SK-N-SH treated with all-trans-retinoic acid at 6 μM for 48 hours (cell line): ENCODE measurements around the gene SMAD6.

Experiments used
- ATAC-seq: fragments of 200-7000 bp; cut with Tn5 transposase; 3 replicates; pipeline ENCODE4 v1.9.1; 2020; ENCODE audit warnings: mild to moderate bottlenecking, moderate library complexity
- BACH2 ChIP-seq: fragments of 250-450 bp; sonication (Bioruptor Pico); IDR thresholded peaks from 2 replicates; pipeline ENCODE4 v1.9.0; 2021; ENCODE audit warnings: mild to moderate bottlenecking, borderline replicate concordance
- CSDC2 ChIP-seq: fragments of 250-450 bp; sonication (Bioruptor Pico); IDR thresholded peaks from 2 replicates; pipeline ENCODE4 v1.5.0; 2020; ENCODE audit warnings: mild to moderate bottlenecking, moderate library complexity
- ESRRG ChIP-seq: fragments of 250-450 bp; sonication (Bioruptor Pico); IDR thresholded peaks from 2 replicates; pipeline ENCODE4 v1.6.1; 2021; ENCODE audit warnings: mild to moderate bottlenecking
- GLIS3 ChIP-seq: fragments of 250-450 bp; sonication (Bioruptor Pico); IDR thresholded peaks from 2 replicates; pipeline ENCODE4 v1.5.0; 2020; ENCODE audit warnings: mild to moderate bottlenecking, moderate library complexity
- ISL1 ChIP-seq: fragments of 250-450 bp; sonication (Bioruptor Pico); IDR thresholded peaks from 2 replicates; pipeline ENCODE4 v2.1.2; 2022; ENCODE audit warnings: mild to moderate bottlenecking, moderate library complexity
- OSR1 ChIP-seq: fragments of 250-450 bp; sonication (Bioruptor Pico); IDR thresholded peaks from 2 replicates; pipeline ENCODE4 v1.8.0; 2022; ENCODE audit warnings: moderate library complexity, mild to moderate bottlenecking, inconsistent platforms
- PPARA ChIP-seq: fragments of 250-450 bp; sonication (Bioruptor Pico); IDR thresholded peaks from 2 replicates; pipeline ENCODE4 v1.5.0; 2020; ENCODE audit warnings: mild to moderate bottlenecking, borderline replicate concordance
- RARB ChIP-seq: fragments of 250-450 bp; sonication (Bioruptor Pico); IDR thresholded peaks from 2 replicates; pipeline ENCODE4 v1.8.0; 2021; ENCODE audit warnings: mild to moderate bottlenecking, moderate library complexity
- SNAI2 ChIP-seq: fragments of 250-450 bp; sonication (Bioruptor Pico); IDR thresholded peaks from 2 replicates; pipeline ENCODE4 v1.5.0; 2020; ENCODE audit warnings: mild to moderate bottlenecking, moderate library complexity
- TCF4 ChIP-seq: fragments of 250-450 bp; sonication (Bioruptor Pico); IDR thresholded peaks from 2 replicates; pipeline ENCODE4 v1.8.0; 2021; ENCODE audit warnings: mild to moderate bottlenecking, moderate library complexity, borderline replicate concordance
- TOX ChIP-seq: fragments of 250-450 bp; sonication (Bioruptor Pico); IDR thresholded peaks from 2 replicates; pipeline ENCODE4 v1.8.0; 2021; ENCODE audit warnings: mild to moderate bottlenecking, moderate library complexity, borderline replicate concordance
- ZC3H10 ChIP-seq: fragments of 250-450 bp; sonication (Bioruptor Pico); IDR thresholded peaks from 2 replicates; pipeline ENCODE4 v1.5.1; 2021; ENCODE audit warnings: mild to moderate bottlenecking, moderate library complexity
- ZFP3 ChIP-seq: fragments of 250-450 bp; sonication (Bioruptor Pico); IDR thresholded peaks from 2 replicates; pipeline ENCODE4 v1.5.0; 2020; ENCODE audit warnings: mild to moderate bottlenecking, moderate library complexity
- ZFP30 ChIP-seq: fragments of 450-650 bp; formaldehyde crosslinking; IDR thresholded peaks from 2 replicates; pipeline ENCODE4 v1.5.0; 2022; ENCODE audit warnings: mild to moderate bottlenecking, moderate library complexity
- ZNF565 ChIP-seq: fragments of 450-650 bp; formaldehyde crosslinking; conservative IDR thresholded peaks from 2 replicates; pipeline ENCODE4 v1.5.0; 2020; ENCODE audit warnings: low read depth, mild to moderate bottlenecking, moderate library complexity
- ZNF8 ChIP-seq: fragments of 450-650 bp; formaldehyde crosslinking; IDR thresholded peaks from 2 replicates; pipeline ENCODE4 v1.5.0; 2020; ENCODE audit warnings: mild to moderate bottlenecking, moderate library complexity
- TF ChIP-seq, protein P1 (sequence below): fragments of 250-450 bp; sonication (Bioruptor Pico); IDR thresholded peaks from 2 replicates; pipeline ENCODE4 v1.5.1; 2020; ENCODE audit warnings: low read depth, mild to moderate bottlenecking, moderate library complexity
- TF ChIP-seq, protein P2 (sequence below): fragments of 250-450 bp; sonication (Bioruptor Pico); IDR thresholded peaks from 2 replicates; pipeline ENCODE4 v1.5.0; 2020; ENCODE audit warnings: mild to moderate bottlenecking, moderate library complexity
- TF ChIP-seq, protein P3 (sequence below): fragments of 250-450 bp; sonication (Bioruptor Pico); IDR thresholded peaks from 2 replicates; pipeline ENCODE4 v1.5.1; 2021; ENCODE audit warnings: mild to moderate bottlenecking, moderate library complexity
- TF ChIP-seq, protein P4 (sequence below): fragments of 250-450 bp; sonication (Bioruptor Pico); IDR thresholded peaks from 2 replicates; pipeline ENCODE4 v1.8.0; 2021; ENCODE audit warnings: low read depth, mild to moderate bottlenecking, moderate library complexity, borderline replicate concordance

Gene SMAD6

DNA sequence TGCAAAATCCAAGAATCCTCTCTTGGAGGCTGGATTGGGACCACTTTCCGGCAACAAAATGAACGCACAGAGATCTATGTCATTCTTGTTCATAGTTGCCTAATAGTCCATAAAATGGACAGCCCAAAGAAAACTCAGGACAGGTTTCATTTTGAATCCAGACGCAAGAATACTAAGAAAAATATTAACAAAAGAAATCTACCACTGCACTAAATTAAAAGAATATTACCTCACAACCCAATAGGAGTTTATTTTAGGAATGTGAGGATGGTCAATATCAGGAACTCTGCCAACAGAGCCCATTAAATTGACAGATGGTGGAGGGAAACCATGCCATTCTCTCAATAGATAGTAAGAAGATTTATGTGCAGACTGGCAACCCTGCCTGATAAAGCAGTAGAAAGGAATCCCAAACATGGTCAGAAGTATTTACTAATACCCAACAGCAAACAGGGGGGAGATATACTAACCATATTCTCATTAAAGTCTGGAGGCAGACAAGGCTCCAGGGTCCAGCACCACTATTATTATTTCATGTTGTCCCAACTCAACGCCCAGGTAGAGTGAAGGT lies 127.6 kb downstream of the SMAD6 start:
- peak; percentile 65 for ATAC-seq
- 0 out of 2 replicates have a peak, but pooled peaks have one; percentile 67 for TF ChIP-seq ZFP3 (CRISPR knock-in tag)
- TF ChIP-seq ISL1 (CRISPR knock-in tag), result peak; percentile 83
- TF ChIP-seq, protein P1, sequence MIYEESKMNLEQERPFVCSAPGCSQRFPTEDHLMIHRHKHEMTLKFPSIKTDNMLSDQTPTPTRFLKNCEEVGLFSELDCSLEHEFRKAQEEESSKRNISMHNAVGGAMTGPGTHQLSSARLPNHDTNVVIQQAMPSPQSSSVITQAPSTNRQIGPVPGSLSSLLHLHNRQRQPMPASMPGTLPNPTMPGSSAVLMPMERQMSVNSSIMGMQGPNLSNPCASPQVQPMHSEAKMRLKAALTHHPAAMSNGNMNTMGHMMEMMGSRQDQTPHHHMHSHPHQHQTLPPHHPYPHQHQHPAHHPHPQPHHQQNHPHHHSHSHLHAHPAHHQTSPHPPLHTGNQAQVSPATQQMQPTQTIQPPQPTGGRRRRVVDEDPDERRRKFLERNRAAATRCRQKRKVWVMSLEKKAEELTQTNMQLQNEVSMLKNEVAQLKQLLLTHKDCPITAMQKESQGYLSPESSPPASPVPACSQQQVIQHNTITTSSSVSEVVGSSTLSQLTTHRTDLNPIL (CRISPR knock-in tag), result 0 out of 2 replicates have a peak, but pooled peaks have one; percentile 20
- TF ChIP-seq, protein P2, sequence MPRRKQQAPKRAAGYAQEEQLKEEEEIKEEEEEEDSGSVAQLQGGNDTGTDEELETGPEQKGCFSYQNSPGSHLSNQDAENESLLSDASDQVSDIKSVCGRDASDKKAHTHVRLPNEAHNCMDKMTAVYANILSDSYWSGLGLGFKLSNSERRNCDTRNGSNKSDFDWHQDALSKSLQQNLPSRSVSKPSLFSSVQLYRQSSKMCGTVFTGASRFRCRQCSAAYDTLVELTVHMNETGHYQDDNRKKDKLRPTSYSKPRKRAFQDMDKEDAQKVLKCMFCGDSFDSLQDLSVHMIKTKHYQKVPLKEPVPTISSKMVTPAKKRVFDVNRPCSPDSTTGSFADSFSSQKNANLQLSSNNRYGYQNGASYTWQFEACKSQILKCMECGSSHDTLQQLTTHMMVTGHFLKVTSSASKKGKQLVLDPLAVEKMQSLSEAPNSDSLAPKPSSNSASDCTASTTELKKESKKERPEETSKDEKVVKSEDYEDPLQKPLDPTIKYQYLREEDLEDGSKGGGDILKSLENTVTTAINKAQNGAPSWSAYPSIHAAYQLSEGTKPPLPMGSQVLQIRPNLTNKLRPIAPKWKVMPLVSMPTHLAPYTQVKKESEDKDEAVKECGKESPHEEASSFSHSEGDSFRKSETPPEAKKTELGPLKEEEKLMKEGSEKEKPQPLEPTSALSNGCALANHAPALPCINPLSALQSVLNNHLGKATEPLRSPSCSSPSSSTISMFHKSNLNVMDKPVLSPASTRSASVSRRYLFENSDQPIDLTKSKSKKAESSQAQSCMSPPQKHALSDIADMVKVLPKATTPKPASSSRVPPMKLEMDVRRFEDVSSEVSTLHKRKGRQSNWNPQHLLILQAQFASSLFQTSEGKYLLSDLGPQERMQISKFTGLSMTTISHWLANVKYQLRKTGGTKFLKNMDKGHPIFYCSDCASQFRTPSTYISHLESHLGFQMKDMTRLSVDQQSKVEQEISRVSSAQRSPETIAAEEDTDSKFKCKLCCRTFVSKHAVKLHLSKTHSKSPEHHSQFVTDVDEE (CRISPR knock-in tag), result no peak

DNA sequence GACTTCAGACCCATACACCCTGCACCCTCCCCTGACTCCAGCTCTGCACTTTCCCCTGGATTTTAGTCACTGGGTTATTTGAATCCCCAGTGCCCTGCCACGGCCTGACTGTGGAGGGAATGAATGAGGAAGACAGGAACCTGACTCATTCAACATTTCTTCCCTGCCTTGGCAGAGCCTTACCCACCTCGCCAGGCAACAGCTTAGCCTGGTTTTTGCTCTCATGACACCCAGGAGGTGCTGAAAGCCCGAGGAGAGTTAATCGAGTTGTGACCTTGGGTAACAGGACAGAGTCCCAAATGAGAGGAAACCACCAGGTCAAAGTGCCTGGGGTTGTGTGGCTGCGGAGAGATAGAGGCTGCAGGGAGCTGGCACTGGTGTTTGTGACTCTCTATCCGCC lies 128.3 kb downstream of the SMAD6 start:
- TF ChIP-seq RARB (CRISPR knock-in tag) (no peak), ZNF8 (CRISPR knock-in tag) (no peak), ZC3H10 (no peak), TCF4 (CRISPR knock-in tag) (no peak)
- TF ChIP-seq, all 23 proteins: peak for 0
- ATAC-seq, result peak; percentile 90

DNA sequence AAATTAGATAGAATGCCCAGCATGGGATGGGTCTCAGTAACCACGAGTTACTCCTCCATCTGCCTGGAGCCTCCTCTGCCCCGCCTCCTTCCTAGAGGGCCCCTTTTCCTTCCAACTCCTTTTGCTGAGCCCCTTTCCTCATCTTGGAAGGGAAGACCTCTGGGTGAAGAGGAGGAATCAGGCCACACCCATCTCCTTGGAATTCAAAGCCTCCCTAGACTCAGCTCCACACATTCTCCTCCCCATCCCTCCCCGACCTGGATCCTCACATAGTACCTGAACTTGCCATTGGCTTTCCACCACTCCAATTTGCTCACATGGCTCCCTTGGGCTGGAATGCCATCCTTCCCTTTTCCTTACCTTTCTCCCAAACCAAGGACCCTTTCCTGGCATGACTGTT lies 128.8 kb downstream of the SMAD6 start:
- no peak for ATAC-seq
- TF ChIP-seq ZC3H10 (no peak), GLIS3 (CRISPR knock-in tag) (no peak), CSDC2 (CRISPR knock-in tag) (no peak), OSR1 (CRISPR knock-in tag) (no peak), ESRRG (no peak), TCF4 (CRISPR knock-in tag) (no peak), BACH2 (CRISPR knock-in tag) (no peak), RARB (CRISPR knock-in tag) (no peak), ZNF565 (no peak), ISL1 (CRISPR knock-in tag) (no peak), ZNF8 (CRISPR knock-in tag) (no peak), TOX (CRISPR knock-in tag) (no peak), ZFP30 (CRISPR knock-in tag) (no peak), PPARA (no peak), SNAI2 (CRISPR knock-in tag) (no peak)
- TF ChIP-seq, protein P2 (CRISPR knock-in tag), result no peak
- TF ChIP-seq, protein P3, sequence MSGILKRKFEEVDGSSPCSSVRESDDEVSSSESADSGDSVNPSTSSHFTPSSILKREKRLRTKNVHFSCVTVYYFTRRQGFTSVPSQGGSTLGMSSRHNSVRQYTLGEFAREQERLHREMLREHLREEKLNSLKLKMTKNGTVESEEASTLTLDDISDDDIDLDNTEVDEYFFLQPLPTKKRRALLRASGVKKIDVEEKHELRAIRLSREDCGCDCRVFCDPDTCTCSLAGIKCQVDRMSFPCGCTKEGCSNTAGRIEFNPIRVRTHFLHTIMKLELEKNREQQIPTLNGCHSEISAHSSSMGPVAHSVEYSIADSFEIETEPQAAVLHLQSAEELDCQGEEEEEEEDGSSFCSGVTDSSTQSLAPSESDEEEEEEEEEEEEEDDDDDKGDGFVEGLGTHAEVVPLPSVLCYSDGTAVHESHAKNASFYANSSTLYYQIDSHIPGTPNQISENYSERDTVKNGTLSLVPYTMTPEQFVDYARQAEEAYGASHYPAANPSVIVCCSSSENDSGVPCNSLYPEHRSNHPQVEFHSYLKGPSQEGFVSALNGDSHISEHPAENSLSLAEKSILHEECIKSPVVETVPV (CRISPR knock-in tag), result no peak
- TF ChIP-seq, protein P4, sequence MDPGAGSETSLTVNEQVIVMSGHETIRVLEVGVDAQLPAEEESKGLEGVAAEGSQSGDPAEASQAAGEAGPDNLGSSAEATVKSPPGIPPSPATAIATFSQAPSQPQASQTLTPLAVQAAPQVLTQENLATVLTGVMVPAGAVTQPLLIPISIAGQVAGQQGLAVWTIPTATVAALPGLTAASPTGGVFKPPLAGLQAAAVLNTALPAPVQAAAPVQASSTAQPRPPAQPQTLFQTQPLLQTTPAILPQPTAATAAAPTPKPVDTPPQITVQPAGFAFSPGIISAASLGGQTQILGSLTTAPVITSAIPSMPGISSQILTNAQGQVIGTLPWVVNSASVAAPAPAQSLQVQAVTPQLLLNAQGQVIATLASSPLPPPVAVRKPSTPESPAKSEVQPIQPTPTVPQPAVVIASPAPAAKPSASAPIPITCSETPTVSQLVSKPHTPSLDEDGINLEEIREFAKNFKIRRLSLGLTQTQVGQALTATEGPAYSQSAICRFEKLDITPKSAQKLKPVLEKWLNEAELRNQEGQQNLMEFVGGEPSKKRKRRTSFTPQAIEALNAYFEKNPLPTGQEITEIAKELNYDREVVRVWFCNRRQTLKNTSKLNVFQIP, result no peak
